NCI-H524 (cell line): ENCODE data around the gene TMEM151B.
"Not testable (repeated sequence)": the region's sequence is repeated elsewhere in the genome, so short reads cannot be mapped to it uniquely, and the experiment has no call there.

ENCODE experiments used
- DNase-seq, 2 experiments: peaks; one replicate each; lab custom pipeline; 2025; lab: John Stamatoyannopoulos, UW

TMEM151B gene

GRCh38 chr6:44269921-44270525 is at the start of gene TMEM151B:
TMEM151B (plus strand) TSS chr6:44270450; CDS start chr6:44270743, 293 bp downstream.
- peak in 1 of 2 experiments; percentile 46 for DNase-seq

GRCh38 chr6:44220913-44221290 is 49.3 kb upstream of the TMEM151B start:
- DNase-seq, result no peak

GRCh38 chr6:44221291-44221960 is 48.8 kb upstream of the TMEM151B start:
- peak; percentile 56 to 82 for DNase-seq

GRCh38 chr6:44221961-44222335 is 48.3 kb upstream of the TMEM151B start:
- DNase-seq, result no peak

GRCh38 chr6:44222486-44223318 is 47.5 kb upstream of the TMEM151B start:
- no peak for DNase-seq

GRCh38 chr6:44223319-44224028 is 46.8 kb upstream of the TMEM151B start, which contains the start of gene SLC29A1:
SLC29A1 (plus strand) TSS chr6:44223595; CDS start chr6:44227314, 3,719 bp downstream.
- DNase-seq, result peak; percentile 46 to 77

- peak in 1 of 2 experiments; percentile 60 for DNase-seq
These were observed 46.0 kb upstream of the TMEM151B start for GRCh38 chr6:44224029-44224964.

- no peak for DNase-seq
These were observed 45.3 kb upstream of the TMEM151B start for GRCh38 chr6:44224965-44225305.

- DNase-seq, result no peak
These were observed 44.5 kb upstream of the TMEM151B start for GRCh38 chr6:44225579-44226325.

- no peak for DNase-seq
These were observed 43.7 kb upstream of the TMEM151B start for GRCh38 chr6:44226368-44227147.

- DNase-seq, result no peak
These were observed 43.0 kb upstream of the TMEM151B start for GRCh38 chr6:44227148-44227793.

GRCh38 chr6:44228031-44228430 is 42.2 kb upstream of the TMEM151B start:
- no peak for DNase-seq

- no peak for DNase-seq
These were observed 41.8 kb upstream of the TMEM151B start for GRCh38 chr6:44228433-44228832.

GRCh38 chr6:44228836-44229235 is 41.4 kb upstream of the TMEM151B start:
- DNase-seq, result no peak

GRCh38 chr6:44229376-44230033 is 40.7 kb upstream of the TMEM151B start:
- no peak for DNase-seq

GRCh38 chr6:44230034-44230675 is 40.1 kb upstream of the TMEM151B start:
- no peak for DNase-seq

GRCh38 chr6:44231426-44231825 is 38.8 kb upstream of the TMEM151B start:
- not testable (repeated sequence) for DNase-seq
